ENCODE results near the gene CMIP.

The CMIP gene

GRCh38 chr16:81405702-81406113 is 38.9 kb upstream of the CMIP start:
- 60 to 61% methylated on average over 11 of the region's 11 CpGs for WGBS, 2 experiments
- Histone ChIP-seq H3K4me3 (ENCODE audit: insufficient read depth, low read depth, low read length) (no peak overlapping the region), H3K4me1 (ENCODE audit: control insufficient read depth, insufficient read depth, low read length) (no peaks in the 10 kb centered on the region), H3K27me3 (ENCODE audit: control insufficient read depth, insufficient read depth, low read length, poor library complexity, severe bottlenecking) (peaks cover 11% of the 10 kb centered on the region), H3K9me3 (ENCODE audit: control insufficient read depth, low read length) (no peaks in the 10 kb centered on the region), H3K36me3 (ENCODE audit: control insufficient read depth, insufficient read depth, low read length) (no peaks in the 10 kb centered on the region), H3K27ac (ENCODE audit: insufficient read depth, low read depth, low read length, poor library complexity, severe bottlenecking) (no peak overlapping the region)

- Histone ChIP-seq H3K9me3 (ENCODE audit: control insufficient read depth, low read length) (no peaks in the 10 kb centered on the region), H3K4me3 (ENCODE audit: insufficient read depth, low read depth, low read length) (no peak overlapping the region), H3K27ac (ENCODE audit: insufficient read depth, low read depth, low read length, poor library complexity, severe bottlenecking) (no peak overlapping the region), H3K27me3 (ENCODE audit: control insufficient read depth, insufficient read depth, low read length, poor library complexity, severe bottlenecking) (peaks cover 11% of the 10 kb centered on the region), H3K4me1 (ENCODE audit: control insufficient read depth, insufficient read depth, low read length) (no peaks in the 10 kb centered on the region), H3K36me3 (ENCODE audit: control insufficient read depth, insufficient read depth, low read length) (no peaks in the 10 kb centered on the region)
- WGBS, 2 experiments: 89 to 92% methylated on average over 9 of the region's 9 CpGs
Observed at GRCh38 chr16:81408409-81408950, 36.1 kb upstream of the CMIP start.

- peaks cover 5% of the 10 kb centered on the region for H3K27me3 ChIP-seq (ENCODE audit: control insufficient read depth, insufficient read depth, low read length, poor library complexity, severe bottlenecking)
- WGBS, 2 experiments: 90 to 93% methylated on average over 13 of the region's 13 CpGs
- no peaks in the 10 kb centered on the region for H3K36me3 ChIP-seq (ENCODE audit: control insufficient read depth, insufficient read depth, low read length)
- no peaks in the 10 kb centered on the region for H3K9me3 ChIP-seq (ENCODE audit: control insufficient read depth, low read length)
- H3K4me1 ChIP-seq (ENCODE audit: control insufficient read depth, insufficient read depth, low read length): peaks cover 2% of the 10 kb centered on the region
- H3K27ac ChIP-seq (ENCODE audit: insufficient read depth, low read depth, low read length, poor library complexity, severe bottlenecking): no peak overlapping the region
- no peak overlapping the region for H3K4me3 ChIP-seq (ENCODE audit: insufficient read depth, low read depth, low read length)
Observed at GRCh38 chr16:81409016-81409556, 35.5 kb upstream of the CMIP start.

- H3K4me3 ChIP-seq (ENCODE audit: insufficient read depth, low read depth, low read length): no peak overlapping the region
- peaks cover 9% of the 10 kb centered on the region for H3K4me1 ChIP-seq (ENCODE audit: control insufficient read depth, insufficient read depth, low read length)
- 50 to 59% methylated on average over 9 to 10 of the region's 10 CpGs for WGBS, 2 experiments
- no peaks in the 10 kb centered on the region for H3K9me3 ChIP-seq (ENCODE audit: control insufficient read depth, low read length)
- no peaks in the 10 kb centered on the region for H3K36me3 ChIP-seq (ENCODE audit: control insufficient read depth, insufficient read depth, low read length)
- no peak overlapping the region for H3K27ac ChIP-seq (ENCODE audit: insufficient read depth, low read depth, low read length, poor library complexity, severe bottlenecking)
- no peaks in the 10 kb centered on the region for H3K27me3 ChIP-seq (ENCODE audit: control insufficient read depth, insufficient read depth, low read length, poor library complexity, severe bottlenecking)
Observed at GRCh38 chr16:81410643-81411293, 33.8 kb upstream of the CMIP start.

GRCh38 chr16:81413245-81413990 is 31.2 kb upstream of the CMIP start:
- 92% methylated on average over 11 of the region's 11 CpGs for WGBS, 2 experiments
- Histone ChIP-seq H3K36me3 (ENCODE audit: control insufficient read depth, insufficient read depth, low read length) (no peaks in the 10 kb centered on the region), H3K4me3 (ENCODE audit: insufficient read depth, low read depth, low read length) (no peak overlapping the region), H3K4me1 (ENCODE audit: control insufficient read depth, insufficient read depth, low read length) (peaks cover 9% of the 10 kb centered on the region), H3K27me3 (ENCODE audit: control insufficient read depth, insufficient read depth, low read length, poor library complexity, severe bottlenecking) (no peaks in the 10 kb centered on the region), H3K9me3 (ENCODE audit: control insufficient read depth, low read length) (no peaks in the 10 kb centered on the region), H3K27ac (ENCODE audit: insufficient read depth, low read depth, low read length, poor library complexity, severe bottlenecking) (no peak overlapping the region)

GRCh38 chr16:81415751-81416150 is 28.9 kb upstream of the CMIP start:
- no peak overlapping the region for H3K27ac ChIP-seq (ENCODE audit: insufficient read depth, low read depth, low read length, poor library complexity, severe bottlenecking)
- 11 to 15% methylated on average over 11 of the region's 11 CpGs for WGBS, 2 experiments
- H3K9me3 ChIP-seq (ENCODE audit: control insufficient read depth, low read length): no peaks in the 10 kb centered on the region
- no peaks in the 10 kb centered on the region for H3K36me3 ChIP-seq (ENCODE audit: control insufficient read depth, insufficient read depth, low read length)
- peaks cover 9% of the 10 kb centered on the region for H3K4me1 ChIP-seq (ENCODE audit: control insufficient read depth, insufficient read depth, low read length)
- H3K27me3 ChIP-seq (ENCODE audit: control insufficient read depth, insufficient read depth, low read length, poor library complexity, severe bottlenecking): no peaks in the 10 kb centered on the region
- H3K4me3 ChIP-seq (ENCODE audit: insufficient read depth, low read depth, low read length): no peak overlapping the region

- Histone ChIP-seq H3K27ac (ENCODE audit: insufficient read depth, low read depth, low read length, poor library complexity, severe bottlenecking) (no peak overlapping the region), H3K9me3 (ENCODE audit: control insufficient read depth, low read length) (no peaks in the 10 kb centered on the region), H3K4me1 (ENCODE audit: control insufficient read depth, insufficient read depth, low read length) (peaks cover 9% of the 10 kb centered on the region), H3K4me3 (ENCODE audit: insufficient read depth, low read depth, low read length) (no peak overlapping the region), H3K27me3 (ENCODE audit: control insufficient read depth, insufficient read depth, low read length, poor library complexity, severe bottlenecking) (no peaks in the 10 kb centered on the region), H3K36me3 (ENCODE audit: control insufficient read depth, insufficient read depth, low read length) (no peaks in the 10 kb centered on the region)
- 86 to 88% methylated on average over 8 of the region's 8 CpGs for WGBS, 2 experiments
Observed at GRCh38 chr16:81416749-81417148, 27.9 kb upstream of the CMIP start.

- Histone ChIP-seq H3K27ac (ENCODE audit: insufficient read depth, low read depth, low read length, poor library complexity, severe bottlenecking) (no peak overlapping the region), H3K9me3 (ENCODE audit: control insufficient read depth, low read length) (no peaks in the 10 kb centered on the region), H3K4me3 (ENCODE audit: insufficient read depth, low read depth, low read length) (no peak overlapping the region), H3K36me3 (ENCODE audit: control insufficient read depth, insufficient read depth, low read length) (no peaks in the 10 kb centered on the region), H3K27me3 (ENCODE audit: control insufficient read depth, insufficient read depth, low read length, poor library complexity, severe bottlenecking) (no peaks in the 10 kb centered on the region), H3K4me1 (ENCODE audit: control insufficient read depth, insufficient read depth, low read length) (peaks cover 9% of the 10 kb centered on the region)
- WGBS, 2 experiments: 84 to 87% methylated on average over 5 of the region's 5 CpGs
Observed at GRCh38 chr16:81417210-81417609, 27.4 kb upstream of the CMIP start.

- WGBS, 2 experiments: 90 to 93% methylated on average over 9 of the region's 9 CpGs
- Histone ChIP-seq H3K4me1 (ENCODE audit: control insufficient read depth, insufficient read depth, low read length) (peaks cover under 1% of the 10 kb centered on the region), H3K36me3 (ENCODE audit: control insufficient read depth, insufficient read depth, low read length) (no peaks in the 10 kb centered on the region), H3K27ac (ENCODE audit: insufficient read depth, low read depth, low read length, poor library complexity, severe bottlenecking) (no peak overlapping the region), H3K9me3 (ENCODE audit: control insufficient read depth, low read length) (no peaks in the 10 kb centered on the region), H3K27me3 (ENCODE audit: control insufficient read depth, insufficient read depth, low read length, poor library complexity, severe bottlenecking) (no peaks in the 10 kb centered on the region), H3K4me3 (ENCODE audit: insufficient read depth, low read depth, low read length) (no peak overlapping the region)
Observed at GRCh38 chr16:81419806-81420205, 24.8 kb upstream of the CMIP start.

GRCh38 chr16:81421126-81421525 is 23.5 kb upstream of the CMIP start:
- WGBS, 2 experiments: 93 to 95% methylated on average over 2 of the region's 2 CpGs
- no peak overlapping the region for H3K27ac ChIP-seq (ENCODE audit: insufficient read depth, low read depth, low read length, poor library complexity, severe bottlenecking)
- H3K4me3 ChIP-seq (ENCODE audit: insufficient read depth, low read depth, low read length): no peak overlapping the region
- no peaks in the 10 kb centered on the region for H3K9me3 ChIP-seq (ENCODE audit: control insufficient read depth, low read length)
- H3K27me3 ChIP-seq (ENCODE audit: control insufficient read depth, insufficient read depth, low read length, poor library complexity, severe bottlenecking): no peaks in the 10 kb centered on the region
- no peaks in the 10 kb centered on the region for H3K36me3 ChIP-seq (ENCODE audit: control insufficient read depth, insufficient read depth, low read length)
- H3K4me1 ChIP-seq (ENCODE audit: control insufficient read depth, insufficient read depth, low read length): no peaks in the 10 kb centered on the region
